Mammary epithelial cell (primary cell): ENCODE data around the gene COMMD10.

Experiments
- CTCF ChIP-seq, 2 donors: IDR thresholded peaks in 1 of 2; conservative IDR thresholded peaks in 1 of 2; 2 replicates each; pipeline ENCODE4 v1.5.1; 2011 to 2012; ENCODE audit warnings: inconsistent platforms in 2 of 2, low read length in 2 of 2, mild to moderate bottlenecking in 2 of 2, control low read depth in 1 of 2, low read depth in 1 of 2; ENCODE audit not compliant: insufficient read depth in 1 of 2; ENCODE audit errors: extremely low read depth in 1 of 2
- EZH2 ChIP-seq: IDR thresholded peaks from 2 replicates; pipeline ENCODE4 v1.6.1; 2012; ENCODE audit warnings: low read length, inconsistent platforms, borderline replicate concordance

- TF ChIP-seq CTCF (conservative IDR thresholded peaks at IDR 0.05 in 1 of 2, IDR thresholded peaks at IDR 0.05 in 1 of 2; ENCODE audit: extremely low read depth in 1 of 2, insufficient read depth in 1 of 2, low read depth in 1 of 2, low read length in 2 of 2) (no peak), EZH2 (no peak)
These were observed 207.5 kb downstream of the COMMD10 start for GRCh38 chr5:116292321-116292720.
